Neuron (in vitro differentiated cells): ENCODE measurements around the gene SNRPD2.

Experiments
- H2AFZ ChIP-seq: one replicate; pipeline ENCODE4 v1.6.1; 2013; ENCODE audit warnings: low read depth, mild to moderate bottlenecking, inconsistent platforms, low read length, moderate library complexity
- H3K27me3 ChIP-seq: one replicate; pipeline ENCODE4 v1.6.1; 2013; ENCODE audit warnings: low read length; ENCODE audit not compliant: insufficient read depth
- H3K36me3 ChIP-seq: one replicate; pipeline ENCODE4 v1.6.1; 2013; ENCODE audit warnings: low read length; ENCODE audit not compliant: insufficient read depth
- H3K4me1 ChIP-seq: one replicate; pipeline ENCODE4 v1.6.1; 2013; ENCODE audit warnings: low read length; ENCODE audit not compliant: insufficient read depth
- H3K4me3 ChIP-seq: 2 replicates; pipeline ENCODE4 v1.5.1; 2013; ENCODE audit warnings: mild to moderate bottlenecking, low read length, moderate library complexity
- H3K9me3 ChIP-seq: one replicate; pipeline ENCODE4 v1.6.1; 2013; ENCODE audit warnings: low read length

SNRPD2 gene

GRCh38 chr19:45659096-45659729 is 32.5 kb downstream of the SNRPD2 start:
- Histone ChIP-seq H3K27me3 (no peaks in the 10 kb centered on the region), H3K9me3 (no peaks in the 10 kb centered on the region), H3K4me1 (peaks cover 5% of the 10 kb centered on the region), H3K4me3 (no peak overlapping the region), H2AFZ (no peak overlapping the region), H3K36me3 (no peaks in the 10 kb centered on the region)

DNA sequence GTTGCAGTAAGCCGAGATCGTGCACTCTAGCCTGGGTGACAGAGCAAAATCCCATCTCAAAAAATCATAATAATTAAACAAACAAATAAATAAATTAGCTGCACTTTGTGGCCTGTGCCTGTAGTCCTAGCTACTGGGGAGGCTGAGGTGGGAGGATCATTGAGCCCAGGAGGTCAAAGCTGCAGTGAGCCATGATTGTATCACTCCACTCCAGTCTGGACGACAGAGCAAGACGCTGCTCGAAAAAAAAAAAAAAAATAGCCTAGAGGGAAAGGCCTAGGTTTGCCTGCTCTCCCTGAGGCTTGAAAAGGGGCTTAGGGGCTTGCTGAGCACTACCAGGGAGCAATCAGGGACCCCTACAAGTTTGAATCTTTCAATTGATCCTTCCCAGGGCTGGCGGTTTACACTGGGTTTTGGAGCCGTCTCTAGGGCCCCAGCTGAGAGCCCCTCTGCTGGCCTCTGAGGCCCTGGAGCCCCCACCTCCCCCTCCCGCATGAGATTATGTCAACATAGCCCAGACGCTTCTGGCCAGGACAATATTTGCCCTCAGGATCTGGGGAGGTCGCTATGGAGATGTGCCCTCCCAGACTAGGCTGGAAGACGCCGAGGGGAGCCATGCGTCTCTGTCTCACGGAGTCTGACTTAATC is 34.1 kb downstream of the SNRPD2 start:
- H3K4me3 ChIP-seq: no peak overlapping the region
- H3K4me1 ChIP-seq: peaks cover 5% of the 10 kb centered on the region
- H3K36me3 ChIP-seq: no peaks in the 10 kb centered on the region
- H3K9me3 ChIP-seq: no peaks in the 10 kb centered on the region
- H2AFZ ChIP-seq: peak overlapping the region; percentile 38
- no peaks in the 10 kb centered on the region for H3K27me3 ChIP-seq

GRCh38 chr19:45655073-45655472 is 36.7 kb downstream of the SNRPD2 start:
- Histone ChIP-seq H3K9me3 (no peaks in the 10 kb centered on the region), H3K36me3 (no peaks in the 10 kb centered on the region), H2AFZ (no peak overlapping the region), H3K4me1 (peaks cover 5% of the 10 kb centered on the region), H3K27me3 (no peaks in the 10 kb centered on the region), H3K4me3 (no peak overlapping the region)

GRCh38 chr19:45653634-45654033 is 38.1 kb downstream of the SNRPD2 start:
- Histone ChIP-seq H3K9me3 (no peaks in the 10 kb centered on the region), H3K4me3 (no peak overlapping the region), H2AFZ (no peak overlapping the region), H3K36me3 (no peaks in the 10 kb centered on the region), H3K27me3 (no peaks in the 10 kb centered on the region), H3K4me1 (peaks cover 5% of the 10 kb centered on the region)

- H3K36me3 ChIP-seq: no peaks in the 10 kb centered on the region
- H3K4me3 ChIP-seq: no peak overlapping the region
- no peaks in the 10 kb centered on the region for H3K4me1 ChIP-seq
- H2AFZ ChIP-seq: no peak overlapping the region
- no peaks in the 10 kb centered on the region for H3K9me3 ChIP-seq
- H3K27me3 ChIP-seq: no peaks in the 10 kb centered on the region
These were observed 41.0 kb downstream of the SNRPD2 start for GRCh38 chr19:45650722-45651121.

GRCh38 chr19:45646345-45646698 is 45.4 kb downstream of the SNRPD2 start:
- H2AFZ ChIP-seq: no peak overlapping the region
- H3K36me3 ChIP-seq: no peaks in the 10 kb centered on the region
- H3K27me3 ChIP-seq: peaks cover 9% of the 10 kb centered on the region
- peak overlapping the region; percentile 16 for H3K4me3 ChIP-seq
- H3K4me1 ChIP-seq: peaks cover 25% of the 10 kb centered on the region
- H3K9me3 ChIP-seq: no peaks in the 10 kb centered on the region

DNA sequence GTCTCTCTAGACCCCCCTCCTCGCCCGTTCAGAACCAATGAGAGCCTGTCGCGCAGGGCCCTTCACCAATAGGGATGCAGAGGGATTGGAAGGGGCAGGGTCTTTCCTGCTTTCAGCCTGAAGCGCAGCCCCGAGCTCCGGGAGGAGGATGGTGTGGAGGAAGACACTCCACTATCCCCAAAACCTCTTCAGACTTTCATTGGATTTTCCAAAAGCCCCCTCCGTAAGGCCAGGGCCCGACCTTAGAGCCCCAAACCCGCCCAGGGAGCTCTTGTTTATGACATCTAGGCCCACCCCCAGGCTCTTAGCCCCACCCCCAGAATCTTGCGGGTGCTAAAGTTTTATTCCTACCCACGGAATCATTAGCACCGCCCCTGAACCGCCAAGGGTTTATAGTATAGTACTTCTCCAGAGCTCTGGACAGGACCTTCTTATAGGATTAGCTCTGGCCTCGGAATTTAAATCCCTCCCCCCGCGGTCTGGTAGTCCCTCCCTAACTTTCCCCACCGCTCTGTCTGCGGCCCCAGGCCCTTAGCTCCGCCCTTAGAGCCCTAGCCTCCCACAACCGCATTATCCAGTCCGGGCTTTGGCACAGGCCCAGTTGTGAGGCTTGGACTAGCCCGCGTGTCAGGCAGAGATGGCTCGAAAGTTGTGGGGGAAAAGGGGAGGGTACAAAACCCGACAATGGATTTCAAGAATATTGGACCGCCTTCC is 46.0 kb downstream of the SNRPD2 start:
- H3K4me1 ChIP-seq: peaks cover 25% of the 10 kb centered on the region
- H3K36me3 ChIP-seq: no peaks in the 10 kb centered on the region
- H3K4me3 ChIP-seq: peak overlapping the region; percentile 42
- H3K9me3 ChIP-seq: no peaks in the 10 kb centered on the region
- peak overlapping the region; percentile 48 for H2AFZ ChIP-seq
- peaks cover 9% of the 10 kb centered on the region for H3K27me3 ChIP-seq

- no peaks in the 10 kb centered on the region for H3K36me3 ChIP-seq
- peaks cover 25% of the 10 kb centered on the region for H3K4me1 ChIP-seq
- H3K4me3 ChIP-seq: peak overlapping the region; percentile 42
- H3K9me3 ChIP-seq: no peaks in the 10 kb centered on the region
- H2AFZ ChIP-seq: peak overlapping the region; percentile 48
- H3K27me3 ChIP-seq: peaks cover 9% of the 10 kb centered on the region
These were observed 46.6 kb downstream of the SNRPD2 start for GRCh38 chr19:45645068-45645630.

GRCh38 chr19:45643927-45644771 is 47.6 kb downstream of the SNRPD2 start:
- Histone ChIP-seq H3K9me3 (no peaks in the 10 kb centered on the region), H3K36me3 (no peaks in the 10 kb centered on the region), H3K4me1 (peaks cover 25% of the 10 kb centered on the region), H3K27me3 (peaks cover 9% of the 10 kb centered on the region), H3K4me3 (peak overlapping the region; percentile 21), H2AFZ (peak overlapping the region; percentile 31)

DNA sequence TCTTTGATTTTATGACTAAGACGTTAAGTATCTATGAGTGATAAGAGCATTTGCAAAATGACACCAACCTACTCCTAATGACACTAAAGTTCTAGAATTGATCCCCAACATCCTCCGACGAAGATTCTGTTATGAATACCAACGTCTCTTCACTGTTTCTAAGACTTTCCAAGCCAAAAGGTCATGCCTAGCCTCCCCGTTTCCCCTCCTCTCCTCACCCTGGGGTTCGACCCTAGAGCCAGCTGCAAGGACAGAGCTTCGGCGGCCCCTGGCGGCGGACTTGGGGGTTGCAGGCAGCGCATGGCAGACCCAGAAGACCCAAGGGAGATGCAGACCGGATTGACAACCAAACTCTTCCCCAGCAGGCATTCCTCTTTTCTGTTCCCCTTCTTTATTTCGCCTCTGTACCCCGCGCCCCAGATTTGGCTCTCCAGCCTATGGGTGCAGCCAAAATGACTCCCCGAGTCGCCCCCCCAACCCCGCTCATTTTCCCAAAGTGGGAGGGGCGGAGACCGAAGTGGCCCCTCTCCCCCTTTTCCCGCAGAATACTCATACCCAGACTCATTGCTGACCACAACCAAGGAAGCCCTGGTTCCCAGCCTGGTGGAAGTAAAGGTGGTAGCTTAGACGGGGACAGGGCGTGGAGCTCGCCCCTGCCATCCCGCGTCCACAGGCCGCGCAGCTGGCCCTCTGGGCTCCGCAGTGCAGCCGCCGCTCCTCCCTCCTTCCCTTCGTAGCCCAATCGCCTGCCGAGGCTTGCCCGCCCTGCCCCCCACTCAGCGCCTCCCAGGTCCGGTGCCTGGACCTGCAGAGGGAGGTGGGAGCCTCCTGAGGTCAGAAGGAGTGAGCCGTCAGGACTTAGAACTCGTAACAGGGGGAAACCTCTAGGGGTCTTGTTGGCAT is 48.5 kb downstream of the SNRPD2 start:
- Histone ChIP-seq H2AFZ (peak overlapping the region; percentile 31), H3K4me3 (peak overlapping the region; percentile 21), H3K9me3 (no peaks in the 10 kb centered on the region), H3K4me1 (peaks cover 25% of the 10 kb centered on the region), H3K27me3 (peaks cover 9% of the 10 kb centered on the region), H3K36me3 (no peaks in the 10 kb centered on the region)

- H3K27me3 ChIP-seq: peaks cover 9% of the 10 kb centered on the region
- peaks cover 25% of the 10 kb centered on the region for H3K4me1 ChIP-seq
- no peaks in the 10 kb centered on the region for H3K9me3 ChIP-seq
- H2AFZ ChIP-seq: peak overlapping the region; percentile 50
- no peaks in the 10 kb centered on the region for H3K36me3 ChIP-seq
- peak overlapping the region; percentile 47 for H3K4me3 ChIP-seq
These were observed 50.3 kb downstream of the SNRPD2 start for GRCh38 chr19:45641274-45642105.
